ENCODE data around the gene CRYAB. TPM values are rescaled to one million over a fixed set of nuclear protein-coding genes. Genes with fewer than 3 reads are reported as not detected.

Gene CRYAB
- polyA plus RNA-seq, 1 of the 3 experiments (the other 2 are of a cell fraction) = 0.92 TPM

DNA sequence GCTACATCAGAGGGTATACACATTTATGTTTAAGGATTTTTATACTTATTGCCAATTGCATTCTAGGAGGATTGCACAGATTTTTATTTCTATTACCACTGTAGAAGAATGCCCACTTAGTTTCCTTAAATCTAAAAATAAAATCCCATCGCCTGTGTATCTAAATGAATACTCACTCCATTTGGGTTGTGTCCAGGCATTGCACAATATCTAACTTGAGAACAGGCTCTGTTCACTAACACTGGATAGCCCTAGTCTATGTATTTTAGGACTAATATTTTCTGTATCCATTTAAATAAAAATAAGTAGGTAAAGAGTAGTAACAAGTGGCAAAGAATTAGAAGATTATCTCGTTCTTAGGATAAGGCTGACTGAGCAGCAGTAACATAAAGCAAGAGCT is 11.2 kb upstream of the CRYAB start:
- 15% methylated on average over 2 of the region's 2 CpGs for WGBS (ENCODE audit: low lambda C conversion rate)
- no peak for TF ChIP-seq SIN3A (IDR thresholded peaks at IDR 0.05; ENCODE audit: borderline replicate concordance, low read depth, low read length)
- 0 out of 2 replicates have a peak, but pooled peaks have one; percentile 5 for TF ChIP-seq NFIC (IDR thresholded peaks at IDR 0.05; ENCODE audit: borderline replicate concordance)
- Histone ChIP-seq H3K9ac (peak overlapping the region; percentile 30; the same call in 1 of the 2 replicates), H4K20me1 (ENCODE audit: insufficient read depth) (no peaks in the 10 kb centered on the region), H3K36me3 (replicated peaks in 1 of 2; ENCODE audit: control insufficient read depth in 1 of 2, insufficient read depth in 2 of 2, low read length in 1 of 2) (no peaks in the 10 kb centered on the region), H3K79me2 (ENCODE audit: insufficient read depth) (no peaks in the 10 kb centered on the region), H3K4me3 (ENCODE audit: low read depth in 2 of 2, low read length in 1 of 2) (no peak overlapping the region), H3K27me3 (ENCODE audit: insufficient read depth) (no peaks in the 10 kb centered on the region), H3K4me2 (peak overlapping the region; percentile 63), H3K4me1 (ENCODE audit: control insufficient read depth in 1 of 2, insufficient read depth in 2 of 2, low read depth in 1 of 2, low read length in 1 of 2) (peaks cover 7 to 31% of the 10 kb centered on the region in 2 experiments), H3K9me2 (no peaks in the 10 kb centered on the region), H3K9me3 (no peaks in the 10 kb centered on the region), H3K27ac (ENCODE audit: low read depth in 2 of 2, low read length in 1 of 2) (peak overlapping the region in 1 of 2 experiments; percentile 66; a peak in 2 of 4 replicates), H2AFZ (ENCODE audit: low read depth) (peak overlapping the region; percentile 68; the same call in 1 of the 2 replicates), H3F3A (replicated peaks; ENCODE audit: insufficient read depth) (peaks cover 20% of the 10 kb centered on the region)
- no peak for DNase-seq
- ChIA-PET CTCF (interaction anchor here (1.3 kb wide), 1 partner anchor 253 kb away, joined by 3 read pairs; the partner anchor contains the start of gene BCO2), POLR2A (no interaction called here)

DNA sequence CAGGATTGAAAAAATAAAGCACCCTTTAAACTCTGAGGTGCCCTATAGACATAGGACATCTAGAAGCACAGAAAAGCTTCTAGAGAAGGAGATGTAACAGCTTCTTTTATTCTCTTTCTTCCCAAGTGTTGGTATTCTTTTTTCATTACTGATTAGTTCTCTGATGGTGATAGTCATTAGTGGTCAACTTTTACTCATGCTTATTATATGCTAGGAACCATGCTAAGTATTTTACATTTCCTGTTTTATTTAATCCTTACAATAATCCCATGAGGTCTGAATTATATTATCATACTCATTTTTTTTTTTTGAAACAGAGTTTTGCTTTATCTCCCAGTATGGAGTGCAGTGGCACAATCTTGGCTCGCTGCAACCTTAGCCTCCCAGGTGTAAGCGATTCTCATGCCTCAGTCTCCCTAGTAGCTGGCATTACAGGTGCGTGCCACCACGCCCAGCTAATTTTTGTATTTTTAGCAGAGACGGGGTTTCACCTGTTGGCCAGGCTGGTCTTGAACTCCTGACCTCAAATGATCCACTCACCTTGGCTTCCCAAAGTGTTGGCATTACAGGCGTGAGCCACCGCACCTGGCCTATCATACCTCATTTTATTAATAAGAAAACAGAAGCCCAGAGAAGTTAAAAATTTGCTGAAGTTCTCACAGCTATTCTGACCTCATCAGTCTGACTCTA is 10.1 kb upstream of the CRYAB start:
- Histone ChIP-seq H3K4me3 (ENCODE audit: low read depth in 2 of 2, low read length in 1 of 2) (no peak overlapping the region), H3K27me3 (ENCODE audit: insufficient read depth) (no peaks in the 10 kb centered on the region), H2AFZ (ENCODE audit: low read depth) (no peak overlapping the region), H4K20me1 (ENCODE audit: insufficient read depth) (no peaks in the 10 kb centered on the region), H3K9me3 (no peaks in the 10 kb centered on the region), H3K9me2 (no peaks in the 10 kb centered on the region), H3K4me2 (no peak overlapping the region), H3K36me3 (replicated peaks in 1 of 2; ENCODE audit: control insufficient read depth in 1 of 2, insufficient read depth in 2 of 2, low read length in 1 of 2) (no peaks in the 10 kb centered on the region), H3K9ac (no peak overlapping the region), H3F3A (replicated peaks; ENCODE audit: insufficient read depth) (peaks cover 16% of the 10 kb centered on the region), H3K79me2 (ENCODE audit: insufficient read depth) (no peaks in the 10 kb centered on the region), H3K4me1 (ENCODE audit: control insufficient read depth in 1 of 2, insufficient read depth in 2 of 2, low read depth in 1 of 2, low read length in 1 of 2) (peaks cover 7 to 31% of the 10 kb centered on the region in 2 experiments), H3K27ac (ENCODE audit: low read depth in 2 of 2, low read length in 1 of 2) (no peak overlapping the region)
- POLR2A ChIA-PET = no interaction called here
- no peak for TF ChIP-seq NRF1 (IDR thresholded peaks at IDR 0.05; ENCODE audit: low read depth, low read length)
- no peak for TF ChIP-seq TEAD4 (IDR thresholded peaks at IDR 0.05; ENCODE audit: borderline replicate concordance, insufficient read depth)
- no peak for TF ChIP-seq POLR2AphosphoS5 (IDR thresholded peaks at IDR 0.05; ENCODE audit: low read depth, low read length)
- no peak for TF ChIP-seq EP300 (IDR thresholded peaks at IDR 0.05; ENCODE audit: borderline replicate concordance in 1 of 2, low read depth in 1 of 2, low read length in 1 of 2)
- TF ChIP-seq, protein P1, sequence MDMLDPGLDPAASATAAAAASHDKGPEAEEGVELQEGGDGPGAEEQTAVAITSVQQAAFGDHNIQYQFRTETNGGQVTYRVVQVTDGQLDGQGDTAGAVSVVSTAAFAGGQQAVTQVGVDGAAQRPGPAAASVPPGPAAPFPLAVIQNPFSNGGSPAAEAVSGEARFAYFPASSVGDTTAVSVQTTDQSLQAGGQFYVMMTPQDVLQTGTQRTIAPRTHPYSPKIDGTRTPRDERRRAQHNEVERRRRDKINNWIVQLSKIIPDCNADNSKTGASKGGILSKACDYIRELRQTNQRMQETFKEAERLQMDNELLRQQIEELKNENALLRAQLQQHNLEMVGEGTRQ (IDR thresholded peaks at IDR 0.05; ENCODE audit: borderline replicate concordance, low read depth, low read length) = no peak
- no peak for TF ChIP-seq JUND (IDR thresholded peaks at IDR 0.05)
- TF ChIP-seq, protein P2, sequence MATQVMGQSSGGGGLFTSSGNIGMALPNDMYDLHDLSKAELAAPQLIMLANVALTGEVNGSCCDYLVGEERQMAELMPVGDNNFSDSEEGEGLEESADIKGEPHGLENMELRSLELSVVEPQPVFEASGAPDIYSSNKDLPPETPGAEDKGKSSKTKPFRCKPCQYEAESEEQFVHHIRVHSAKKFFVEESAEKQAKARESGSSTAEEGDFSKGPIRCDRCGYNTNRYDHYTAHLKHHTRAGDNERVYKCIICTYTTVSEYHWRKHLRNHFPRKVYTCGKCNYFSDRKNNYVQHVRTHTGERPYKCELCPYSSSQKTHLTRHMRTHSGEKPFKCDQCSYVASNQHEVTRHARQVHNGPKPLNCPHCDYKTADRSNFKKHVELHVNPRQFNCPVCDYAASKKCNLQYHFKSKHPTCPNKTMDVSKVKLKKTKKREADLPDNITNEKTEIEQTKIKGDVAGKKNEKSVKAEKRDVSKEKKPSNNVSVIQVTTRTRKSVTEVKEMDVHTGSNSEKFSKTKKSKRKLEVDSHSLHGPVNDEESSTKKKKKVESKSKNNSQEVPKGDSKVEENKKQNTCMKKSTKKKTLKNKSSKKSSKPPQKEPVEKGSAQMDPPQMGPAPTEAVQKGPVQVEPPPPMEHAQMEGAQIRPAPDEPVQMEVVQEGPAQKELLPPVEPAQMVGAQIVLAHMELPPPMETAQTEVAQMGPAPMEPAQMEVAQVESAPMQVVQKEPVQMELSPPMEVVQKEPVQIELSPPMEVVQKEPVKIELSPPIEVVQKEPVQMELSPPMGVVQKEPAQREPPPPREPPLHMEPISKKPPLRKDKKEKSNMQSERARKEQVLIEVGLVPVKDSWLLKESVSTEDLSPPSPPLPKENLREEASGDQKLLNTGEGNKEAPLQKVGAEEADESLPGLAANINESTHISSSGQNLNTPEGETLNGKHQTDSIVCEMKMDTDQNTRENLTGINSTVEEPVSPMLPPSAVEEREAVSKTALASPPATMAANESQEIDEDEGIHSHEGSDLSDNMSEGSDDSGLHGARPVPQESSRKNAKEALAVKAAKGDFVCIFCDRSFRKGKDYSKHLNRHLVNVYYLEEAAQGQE (IDR thresholded peaks at IDR 0.05; ENCODE audit: low read depth, low read length) = no peak
- TF ChIP-seq, protein P3, sequence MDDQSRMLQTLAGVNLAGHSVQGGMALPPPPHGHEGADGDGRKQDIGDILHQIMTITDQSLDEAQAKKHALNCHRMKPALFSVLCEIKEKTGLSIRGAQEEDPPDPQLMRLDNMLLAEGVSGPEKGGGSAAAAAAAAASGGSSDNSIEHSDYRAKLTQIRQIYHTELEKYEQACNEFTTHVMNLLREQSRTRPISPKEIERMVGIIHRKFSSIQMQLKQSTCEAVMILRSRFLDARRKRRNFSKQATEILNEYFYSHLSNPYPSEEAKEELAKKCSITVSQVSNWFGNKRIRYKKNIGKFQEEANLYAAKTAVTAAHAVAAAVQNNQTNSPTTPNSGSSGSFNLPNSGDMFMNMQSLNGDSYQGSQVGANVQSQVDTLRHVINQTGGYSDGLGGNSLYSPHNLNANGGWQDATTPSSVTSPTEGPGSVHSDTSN (IDR thresholded peaks at IDR 0.05) = no peak
- TF ChIP-seq GABPA (IDR thresholded peaks at IDR 0.05; ENCODE audit: low read depth) = no peak
- TF ChIP-seq RXRA (IDR thresholded peaks at IDR 0.05; ENCODE audit: borderline replicate concordance, low read depth) = no peak
- no peak for TF ChIP-seq MEF2A (IDR thresholded peaks at IDR 0.05; ENCODE audit: borderline replicate concordance, low read depth)
- no peak for TF ChIP-seq RFX5 (IDR thresholded peaks at IDR 0.05; ENCODE audit: low read length)
- TF ChIP-seq FOXM1 (IDR thresholded peaks at IDR 0.05; ENCODE audit: low read depth) = no peak
- TF ChIP-seq, protein P4, sequence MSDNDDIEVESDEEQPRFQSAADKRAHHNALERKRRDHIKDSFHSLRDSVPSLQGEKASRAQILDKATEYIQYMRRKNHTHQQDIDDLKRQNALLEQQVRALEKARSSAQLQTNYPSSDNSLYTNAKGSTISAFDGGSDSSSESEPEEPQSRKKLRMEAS (IDR thresholded peaks at IDR 0.05; ENCODE audit: low read depth) = no peak
- TF ChIP-seq, protein P5, sequence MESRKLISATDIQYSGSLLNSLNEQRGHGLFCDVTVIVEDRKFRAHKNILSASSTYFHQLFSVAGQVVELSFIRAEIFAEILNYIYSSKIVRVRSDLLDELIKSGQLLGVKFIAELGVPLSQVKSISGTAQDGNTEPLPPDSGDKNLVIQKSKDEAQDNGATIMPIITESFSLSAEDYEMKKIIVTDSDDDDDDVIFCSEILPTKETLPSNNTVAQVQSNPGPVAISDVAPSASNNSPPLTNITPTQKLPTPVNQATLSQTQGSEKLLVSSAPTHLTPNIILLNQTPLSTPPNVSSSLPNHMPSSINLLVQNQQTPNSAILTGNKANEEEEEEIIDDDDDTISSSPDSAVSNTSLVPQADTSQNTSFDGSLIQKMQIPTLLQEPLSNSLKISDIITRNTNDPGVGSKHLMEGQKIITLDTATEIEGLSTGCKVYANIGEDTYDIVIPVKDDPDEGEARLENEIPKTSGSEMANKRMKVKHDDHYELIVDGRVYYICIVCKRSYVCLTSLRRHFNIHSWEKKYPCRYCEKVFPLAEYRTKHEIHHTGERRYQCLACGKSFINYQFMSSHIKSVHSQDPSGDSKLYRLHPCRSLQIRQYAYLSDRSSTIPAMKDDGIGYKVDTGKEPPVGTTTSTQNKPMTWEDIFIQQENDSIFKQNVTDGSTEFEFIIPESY (IDR thresholded peaks at IDR 0.05; ENCODE audit: borderline replicate concordance, low read depth) = no peak
- TF ChIP-seq CHD2 (IDR thresholded peaks at IDR 0.05; ENCODE audit: low read length, partially characterized antibody) = no peak
- TF ChIP-seq SMC3 (IDR thresholded peaks at IDR 0.05; ENCODE audit: low read depth, low read length) = no peak
- no peak for TF ChIP-seq FOXJ3 (CRISPR knock-in tag; IDR thresholded peaks at IDR 0.05)
- WGBS (ENCODE audit: low lambda C conversion rate) = 93% methylated on average over 7 of the region's 7 CpGs
- DNase-seq = no peak
- CTCF ChIA-PET = no interaction called here
